Stomach (tissue), 9 donors: Measurements from ENCODE around the gene CFAP221. TPM values are rescaled to one million over a fixed set of nuclear protein-coding genes. Genes with fewer than 3 reads are reported as not detected.

Experiments used
- DNase-seq, 2 donors: peaks; one replicate each; pipeline versions ENCODE4 v3.0.0 to v3.0.0-alpha.2; 2013 to 2019
- H3K27ac ChIP-seq, 5 donors: fragments of 200-600 bp in 4 of 5; sonication (generic) in 4 of 5; one replicate each; pipeline ENCODE4 v1.5.1; 2013 to 2019; ENCODE audit warnings: mild to moderate bottlenecking in 1 of 5, moderate library complexity in 1 of 5
- H3K27me3 ChIP-seq, 3 donors: fragments of 200-600 bp; sonication (generic); one replicate each; pipeline ENCODE4 v1.5.1; 2017 to 2019; ENCODE audit warnings: mixed run types in 1 of 3
- H3K36me3 ChIP-seq, 4 donors: fragments of 200-600 bp; sonication (generic); 1 replicate in 3 of 4; 2 replicates in 1 of 4; pipeline ENCODE4 v1.5.1; 2016 to 2019
- H3K4me1 ChIP-seq, 4 donors: fragments of 200-600 bp; sonication (generic); one replicate each; pipeline ENCODE4 v1.5.1; 2016 to 2019
- H3K4me3 ChIP-seq, 4 donors: fragments of 200-600 bp; sonication (generic) in 3 of 4; one replicate each; pipeline ENCODE4 v1.5.1; 2016 to 2019; ENCODE audit warnings: mild to moderate bottlenecking in 1 of 4
- H3K9me3 ChIP-seq, 4 donors: fragments of 200-600 bp; sonication (generic); one replicate each; pipeline ENCODE4 v1.5.1; 2016 to 2019
- EP300 ChIP-seq: sonication (generic); formaldehyde crosslinking; IDR thresholded peaks from one replicate; pipeline ENCODE4 v1.6.1; 2017; ENCODE audit warnings: antibody characterized with exemption
- POLR2A ChIP-seq, 4 donors: fragments of 450-650 bp; IDR thresholded peaks; one replicate each; pipeline ENCODE4 v1.6.1; 2016; ENCODE audit warnings: antibody characterized with exemption in 4 of 4, control low read depth in 2 of 4, mild to moderate bottlenecking in 1 of 4, moderate library complexity in 1 of 4
- POLR2AphosphoS5 ChIP-seq, 3 donors: sonication (generic); formaldehyde crosslinking; IDR thresholded peaks; one replicate each; pipeline ENCODE4 v1.6.1; 2016; ENCODE audit warnings: antibody characterized with exemption in 3 of 3
- WGBS, 5 donors: extraction: QIAGEN DNeasy Blood & Tissue Kit in 3 of 5; methylation state at CpG; one replicate each; pipeline versions ENCODE4 v1.1.5 to v1.1.7; 2013 to 2018; 5-methylcytosine and 5-hydroxymethylcytosine counted together
- intact Hi-C: fragments of 100-400 bp; cut with DNase I; formaldehyde crosslinking; loops from one replicate; pipeline ENCODE4 v1.15.1; 2023; ENCODE audit warnings: low total_unique reads
- polyA plus RNA-seq, 3 donors: library from polyadenylated mRNA; stranded (reverse); fragments of 200-250 nt; gene quantifications; one replicate each; pipeline ENCODE4 v1.2.3, GENCODE V29; 2013
- total RNA-seq, 5 donors: library from RNA; depleted of rRNA; stranded (reverse); fragments of >200 nt; gene quantifications; one replicate each; pipeline versions ENCODE4 v1.1.0 to v1.2.3, GENCODE V29; 2014 to 2016
- TF ChIP-seq, protein P1 (sequence below), 7 experiments: fragments of 450-650 bp in 4 of 7; fragments of 200-600 bp in 3 of 7; sonication (generic) in 3 of 7; IDR thresholded peaks; one replicate each; pipeline ENCODE4 v1.5.1; 2016 to 2019; ENCODE audit warnings: antibody characterized with exemption in 7 of 7, control low read depth in 2 of 7, mild to moderate bottlenecking in 1 of 7
- donor health status: healthy with polysubstance abuse.
- donor health status: Bipolar disorder and iron deficiency.
- donor health status: healthy.

The CFAP221 gene
- total and polyA plus RNA-seq, 8 donors = 0.31 to 15.1 (median 1.1) TPM; not detected in 2

DNA sequence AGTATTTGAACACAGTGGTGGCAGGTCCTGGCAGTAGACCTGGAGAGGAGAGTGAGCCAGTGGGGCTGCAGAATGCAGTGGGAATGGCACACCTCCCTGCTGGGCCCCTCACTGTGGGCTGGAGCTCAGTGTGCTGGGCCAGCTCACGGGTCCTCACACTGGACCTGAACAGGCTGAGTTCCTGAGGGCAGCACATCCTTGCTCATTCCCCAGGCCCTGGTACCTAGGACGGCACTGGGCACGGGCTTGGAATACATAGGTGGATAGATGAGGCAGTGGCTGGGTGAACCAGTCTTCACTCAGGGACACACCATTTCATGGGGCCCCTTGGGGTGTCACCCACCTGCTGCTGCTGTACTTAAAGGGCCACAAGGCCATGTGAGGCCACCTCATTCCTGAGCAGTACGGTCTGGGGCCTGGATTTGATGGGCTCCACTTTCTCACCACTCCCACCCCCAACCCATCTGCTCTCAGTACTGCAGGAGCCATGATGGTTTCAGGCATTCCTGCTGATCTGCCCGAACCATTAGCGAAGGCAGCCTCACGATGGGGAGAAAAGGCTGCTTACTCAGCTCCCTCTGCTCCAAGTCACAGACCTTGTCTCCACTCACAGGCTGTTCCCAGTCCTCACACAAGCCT is 138.9 kb downstream of the CFAP221 start:
- peaks cover 5 to 40% (median 34%) of the 10 kb centered on the region in 4 donors for H3K36me3 ChIP-seq
- WGBS, 5 donors = 76 to 88% (median 86%) methylated on average over 4 to 7 of the region's 7 CpGs
- H3K4me3 ChIP-seq = no peak overlapping the region

DNA sequence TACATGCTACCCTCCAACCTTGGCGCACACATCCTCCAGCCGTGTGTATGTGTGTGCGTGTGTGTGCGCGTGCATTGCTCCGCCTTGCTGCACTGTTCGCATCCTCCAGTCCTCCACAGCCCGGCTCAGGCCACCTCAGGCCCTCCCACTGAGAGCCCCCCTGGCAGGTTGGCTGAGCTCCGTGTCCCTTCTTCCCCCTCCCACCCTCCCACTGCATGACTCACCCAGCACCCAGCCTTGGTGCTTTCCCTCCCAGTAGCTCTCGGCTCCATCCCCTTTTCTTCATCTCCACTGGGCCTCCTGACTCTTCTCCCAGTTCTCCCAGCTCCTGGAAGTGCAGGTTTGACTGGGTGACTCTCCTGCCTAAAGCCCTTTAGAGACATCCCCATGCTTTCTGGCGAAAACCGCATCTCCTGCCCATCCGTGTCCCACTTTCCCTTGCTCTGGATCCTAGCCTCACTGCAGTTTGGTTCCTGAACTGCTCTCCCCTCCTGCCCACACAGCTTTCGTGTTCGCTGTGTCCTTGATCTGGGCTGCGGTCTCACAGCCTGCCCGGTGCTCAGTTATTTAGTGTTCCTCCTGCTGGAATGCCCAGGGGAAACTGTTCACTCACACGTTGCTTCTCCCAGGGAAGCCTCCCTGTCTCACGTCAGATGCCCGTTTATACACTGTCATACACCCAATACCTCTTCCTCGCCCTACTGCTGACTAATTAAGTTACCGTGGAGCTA is 139.6 kb downstream of the CFAP221 start:
- peaks cover 5 to 47% (median 41%) of the 10 kb centered on the region in 4 donors for H3K36me3 ChIP-seq
- H3K27ac ChIP-seq = peak overlapping the region in 3 of 5 donors; percentile 20 to 65 (median 50)
- WGBS, 5 donors = 62 to 76% (median 75%) methylated on average over 22 of the region's 22 CpGs
- DNase-seq = peak in 1 of 2 donors; percentile 20
- H3K4me1 ChIP-seq = peaks cover 8 to 31% (median 22%) of the 10 kb centered on the region in 4 donors
- no peaks in the 10 kb centered on the region for H3K27me3 ChIP-seq
- no peak overlapping the region for H3K4me3 ChIP-seq
- intact Hi-C loops = no loop called here
- no peaks in the 10 kb centered on the region for H3K9me3 ChIP-seq
- no peak for TF ChIP-seq POLR2AphosphoS5 (IDR thresholded peaks at IDR 0.05)
- no peak for TF ChIP-seq EP300
- TF ChIP-seq POLR2A (IDR thresholded peaks at IDR 0.05) = no peak
- TF ChIP-seq, protein P1, sequence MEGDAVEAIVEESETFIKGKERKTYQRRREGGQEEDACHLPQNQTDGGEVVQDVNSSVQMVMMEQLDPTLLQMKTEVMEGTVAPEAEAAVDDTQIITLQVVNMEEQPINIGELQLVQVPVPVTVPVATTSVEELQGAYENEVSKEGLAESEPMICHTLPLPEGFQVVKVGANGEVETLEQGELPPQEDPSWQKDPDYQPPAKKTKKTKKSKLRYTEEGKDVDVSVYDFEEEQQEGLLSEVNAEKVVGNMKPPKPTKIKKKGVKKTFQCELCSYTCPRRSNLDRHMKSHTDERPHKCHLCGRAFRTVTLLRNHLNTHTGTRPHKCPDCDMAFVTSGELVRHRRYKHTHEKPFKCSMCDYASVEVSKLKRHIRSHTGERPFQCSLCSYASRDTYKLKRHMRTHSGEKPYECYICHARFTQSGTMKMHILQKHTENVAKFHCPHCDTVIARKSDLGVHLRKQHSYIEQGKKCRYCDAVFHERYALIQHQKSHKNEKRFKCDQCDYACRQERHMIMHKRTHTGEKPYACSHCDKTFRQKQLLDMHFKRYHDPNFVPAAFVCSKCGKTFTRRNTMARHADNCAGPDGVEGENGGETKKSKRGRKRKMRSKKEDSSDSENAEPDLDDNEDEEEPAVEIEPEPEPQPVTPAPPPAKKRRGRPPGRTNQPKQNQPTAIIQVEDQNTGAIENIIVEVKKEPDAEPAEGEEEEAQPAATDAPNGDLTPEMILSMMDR (IDR thresholded peaks at IDR 0.05) = no peak

More for the DNA sequence above, 138.9 kb downstream of the CFAP221 start:
- Histone ChIP-seq H3K9me3 (no peaks in the 10 kb centered on the region), H3K27ac (peak overlapping the region in 1 of 5 donors; percentile 65), H3K27me3 (no peaks in the 10 kb centered on the region), H3K4me1 (peaks cover 9 to 33% (median 23%) of the 10 kb centered on the region in 4 donors)
- intact Hi-C loops = no loop called here
- DNase-seq = peak in 1 of 2 donors; percentile 19
- TF ChIP-seq POLR2A (IDR thresholded peaks at IDR 0.05) (no peak), EP300 (no peak), POLR2AphosphoS5 (IDR thresholded peaks at IDR 0.05) (no peak)
- TF ChIP-seq, protein P1 (IDR thresholded peaks at IDR 0.05) = no peak

- no peaks in the 10 kb centered on the region for H3K9me3 ChIP-seq
- no peaks in the 10 kb centered on the region for H3K27me3 ChIP-seq
- H3K4me1 ChIP-seq = peaks cover 6 to 29% (median 19%) of the 10 kb centered on the region in 4 donors
- WGBS, 5 donors = 80 to 93% (median 88%) methylated on average over 3 of the region's 3 CpGs
- intact Hi-C loops = no loop called here
- TF ChIP-seq POLR2A (IDR thresholded peaks at IDR 0.05) (no peak), POLR2AphosphoS5 (IDR thresholded peaks at IDR 0.05) (no peak), EP300 (no peak)
- TF ChIP-seq, protein P1 (IDR thresholded peaks at IDR 0.05) = no peak
- H3K4me3 ChIP-seq = no peak overlapping the region
- peak in 1 of 2 donors; percentile 11 for DNase-seq
- peak overlapping the region in 2 of 5 donors; percentile 50 to 65 for H3K27ac ChIP-seq
- peaks cover 5 to 53% (median 48%) of the 10 kb centered on the region in 4 donors for H3K36me3 ChIP-seq
These were observed 140.3 kb downstream of the CFAP221 start for GRCh38 chr2:119684518-119684917.

- Histone ChIP-seq H3K9me3 (no peaks in the 10 kb centered on the region), H3K4me1 (peaks cover 0 to 12% (median under 1%) of the 10 kb centered on the region in 4 donors), H3K27ac (no peak overlapping the region), H3K4me3 (no peak overlapping the region), H3K27me3 (no peaks in the 10 kb centered on the region), H3K36me3 (peaks cover 0 to 43% (median 40%) of the 10 kb centered on the region in 4 donors)
- no peak for TF ChIP-seq POLR2A (IDR thresholded peaks at IDR 0.05)
- TF ChIP-seq, protein P1 (IDR thresholded peaks at IDR 0.05) = no peak
- no peak for TF ChIP-seq EP300
- TF ChIP-seq POLR2AphosphoS5 (IDR thresholded peaks at IDR 0.05) = no peak
- peak in 1 of 2 donors; percentile 7 for DNase-seq
- intact Hi-C loops = no loop called here
- WGBS, 5 donors = 85 to 95% (median 92%) methylated on average over 12 of the region's 12 CpGs
These were observed 144.4 kb downstream of the CFAP221 start for GRCh38 chr2:119688616-119689015.
